GM12878 (cell line): Measurements from ENCODE around the gene GIPC3. TPM values are rescaled to one million over a fixed set of nuclear protein-coding genes. Genes with fewer than 3 reads are reported as not detected.
A peak's percentile ranks its signal among the peaks of the same experiment; 100 is the strongest.

ENCODE experiments used
- E4F1 ChIP-seq: fragments of 450-650 bp; IDR thresholded peaks from 2 replicates; pipeline ENCODE4 v1.6.1; 2018; ENCODE audit warnings: borderline replicate concordance, mild to moderate bottlenecking; ENCODE audit not compliant: partially characterized antibody
- EED ChIP-seq: sonication (generic); IDR thresholded peaks from 2 replicates; pipeline ENCODE4 v1.6.1; 2016; ENCODE audit warnings: antibody characterized with exemption, low read depth
- MLLT1 ChIP-seq: fragments of 450-650 bp; IDR thresholded peaks from 2 replicates; pipeline ENCODE4 v1.6.1; 2016; ENCODE audit warnings: mild to moderate bottlenecking
- NR2F1 ChIP-seq: fragments of 450-650 bp; conservative IDR thresholded peaks from 2 replicates; pipeline ENCODE4 v1.6.1; 2017; ENCODE audit warnings: mild to moderate bottlenecking
- RAD51 ChIP-seq: fragments of 450-650 bp; IDR thresholded peaks from 2 replicates; pipeline ENCODE4 v1.6.1; 2016; ENCODE audit warnings: moderate library complexity, mild to moderate bottlenecking, inconsistent platforms
- TARDBP ChIP-seq: IDR thresholded peaks from 2 replicates; pipeline ENCODE4 v1.6.1; 2016; ENCODE audit warnings: borderline replicate concordance
- ZBTB4 ChIP-seq: fragments of 450-650 bp; formaldehyde crosslinking; IDR thresholded peaks from 2 replicates; pipeline ENCODE4 v1.4.0; 2022; ENCODE audit warnings: mild to moderate bottlenecking, moderate library complexity
- ZNF592 ChIP-seq: fragments of 450-650 bp; IDR thresholded peaks from 2 replicates; pipeline ENCODE4 v1.6.1; 2017; ENCODE audit warnings: mild to moderate bottlenecking, moderate library complexity
- polyA plus RNA-seq, 11 experiments: library from polyadenylated mRNA; depleted of rRNA in 4 of 11; unstranded in 6 of 11; stranded (reverse) in 5 of 11; fragments of >200 nt; fragmentation: Nextera tagmentation in 4 of 11; fragmentation: Illumina TruSeq in 1 of 11; extraction: Ambion mirVana in 4 of 11; extraction: Trizol in 1 of 11; gene quantifications; 1 replicate in 1 of 11; 2 replicates in 10 of 11; pipeline versions ENCODE4 v1.2.1 to v1.2.3, GENCODE V29; 2011 to 2016; ENCODE audit warnings: inconsistent platforms in 2 of 11, missing spikeins in 2 of 11, low read depth in 1 of 11
- total RNA-seq, 4 experiments: library from RNA; depleted of rRNA in 3 of 4; stranded (reverse); fragments of >200 nt in 3 of 4; fragmentation: Illumina TruSeq in 1 of 4; extraction: Trizol in 1 of 4; gene quantifications; 2 replicates each; pipeline versions ENCODE4 v1.2.1 to v1.2.3, GENCODE V29; 2013 to 2021

GIPC3 gene
- total and polyA plus RNA-seq, 10 of the 15 experiments (the other 5 are each of a cell fraction or from before 2014, with no cell fraction given) = not detected

- TF ChIP-seq ZNF592 = no peak
- no peak for TF ChIP-seq TARDBP
- TF ChIP-seq ZBTB4 (CRISPR knock-in tag) = no peak
- peak; percentile 52 for TF ChIP-seq E4F1
- no peak for TF ChIP-seq EED
- TF ChIP-seq NR2F1 = no peak
- no peak for TF ChIP-seq RAD51
- TF ChIP-seq MLLT1 = no peak
Measured at GRCh38 chr19:3572132-3572854, 13.0 kb upstream of the GIPC3 start (continued).
